ENCODE results near the gene PKIG. TPM values are rescaled to one million over a fixed set of nuclear protein-coding genes. Genes with fewer than 3 reads are reported as not detected.

Gene PKIG
- total RNA-seq (2021): 23.0 and 27.0 TPM in 2 replicates
- long read RNA-seq, transcript PKIG-206 (5 exons, 1,338 nt): minor isoform, 28 of 94 reads
- long read RNA-seq, transcript PKIG-207 (4 exons, 1,191 nt): major isoform, 56 of 94 reads
- long read RNA-seq, partial matches to known transcripts: 2 of 94 reads
- long read RNA-seq, other reads (novel, unspliced or antisense): 5 of 94 reads

DNA sequence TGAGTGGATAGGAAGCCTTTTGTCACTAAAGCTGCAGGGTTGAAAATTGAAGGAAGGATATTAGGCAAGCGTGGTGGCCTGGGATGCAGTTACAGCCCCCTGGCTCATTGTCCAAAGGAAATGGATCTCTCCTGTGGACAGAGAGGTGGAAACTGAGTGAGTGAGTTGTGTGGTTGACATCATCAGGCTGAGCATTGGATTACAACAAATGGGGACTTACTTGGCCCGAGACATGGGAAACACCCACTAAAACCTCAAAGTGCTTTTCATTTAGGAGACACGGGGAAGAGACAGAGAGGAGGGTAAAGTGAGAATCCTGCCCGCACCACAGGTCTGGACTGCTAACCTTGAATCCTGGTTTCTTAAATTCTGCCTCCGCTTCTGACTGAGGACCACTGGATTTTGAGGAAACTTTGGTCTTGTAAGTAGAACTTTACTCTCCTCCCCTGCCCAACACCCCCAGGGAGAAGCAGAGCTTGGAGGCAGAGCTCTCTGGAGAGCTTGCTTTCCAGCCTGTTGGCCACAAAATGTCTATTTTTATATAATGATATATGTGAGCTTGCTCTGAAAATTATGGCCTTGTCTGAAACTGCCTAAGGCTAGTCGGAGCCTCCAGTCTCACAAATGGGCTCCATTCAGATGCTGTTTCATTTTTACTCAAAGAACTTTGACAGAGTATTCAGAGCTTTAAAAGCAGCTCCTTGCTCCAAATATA lies at the start of gene PKIG:
PKIG (plus strand) TSS at position 269 of the 715 bp plus-strand sequence. CDS start 31,978 bp downstream, outside the sequence.
- Mint-ChIP-seq H3K9me3 (no peaks in the 10 kb centered on the region), H3K27ac (peak within 1 kb of the TSS in 1 of 3 experiments; percentile 28; a peak in 2 of 7 replicates), H3K36me3 (ENCODE audit: insufficient read depth in 1 of 3, low read depth in 3 of 3) (peaks cover 0 to 4% (median 2%) of the 10 kb centered on the region in 3 experiments; a peak in 2 of 7 replicates), H3K27me3 (ENCODE audit: low read depth) (no peaks in the 10 kb centered on the region), H3K4me3 (no peak within 1 kb of the TSS), H3K4me1 (peaks cover 37 to 39% of the 10 kb centered on the region in 2 experiments)
- H3K18ac ChIP-seq (ENCODE audit: insufficient read length, low read depth, low read length): no peak within 1 kb of the TSS
- H3K9ac ChIP-seq (ENCODE audit: extremely low read depth, insufficient read length, low read length): no peak within 1 kb of the TSS
- no peak within 1 kb of the TSS for H2AFZ ChIP-seq (ENCODE audit: low read length)
- no peak within 1 kb of the TSS for H2BK20ac ChIP-seq (ENCODE audit: low read depth, low read length, poor library complexity, severe bottlenecking)
- no peak within 1 kb of the TSS for H4K8ac ChIP-seq (replicated peaks; ENCODE audit: insufficient read length, low read depth, low read length)
- H3K79me2 ChIP-seq (ENCODE audit: insufficient read depth, low read length): no peaks in the 10 kb centered on the region
- H2AK5ac ChIP-seq (ENCODE audit: insufficient read length, low read length): no peak within 1 kb of the TSS
- no peak within 1 kb of the TSS for H3T11ph ChIP-seq (ENCODE audit: low read length)
- no peaks in the 10 kb centered on the region for H3K9me3 ChIP-seq (ENCODE audit: control insufficient read depth, low read depth, low read length)
- H3K27me3 ChIP-seq (ENCODE audit: insufficient read depth, low read length): no peaks in the 10 kb centered on the region
- no peak within 1 kb of the TSS for H4K5ac ChIP-seq (ENCODE audit: insufficient read length, low read depth, low read length)
- H2BK12ac ChIP-seq (ENCODE audit: insufficient read length, low read depth, low read length): no peak within 1 kb of the TSS
- H4K91ac ChIP-seq (ENCODE audit: insufficient read length, low read depth, low read length): no peak within 1 kb of the TSS
- no peak for DNase-seq
- H4K20me1 ChIP-seq (ENCODE audit: control insufficient read depth, insufficient read depth, insufficient read length): no peaks in the 10 kb centered on the region
- H3K4me1 ChIP-seq (ENCODE audit: insufficient read depth, low read length): peaks cover 15% of the 10 kb centered on the region; the same call in 1 of the 2 replicates
- TF ChIP-seq, protein P1, sequence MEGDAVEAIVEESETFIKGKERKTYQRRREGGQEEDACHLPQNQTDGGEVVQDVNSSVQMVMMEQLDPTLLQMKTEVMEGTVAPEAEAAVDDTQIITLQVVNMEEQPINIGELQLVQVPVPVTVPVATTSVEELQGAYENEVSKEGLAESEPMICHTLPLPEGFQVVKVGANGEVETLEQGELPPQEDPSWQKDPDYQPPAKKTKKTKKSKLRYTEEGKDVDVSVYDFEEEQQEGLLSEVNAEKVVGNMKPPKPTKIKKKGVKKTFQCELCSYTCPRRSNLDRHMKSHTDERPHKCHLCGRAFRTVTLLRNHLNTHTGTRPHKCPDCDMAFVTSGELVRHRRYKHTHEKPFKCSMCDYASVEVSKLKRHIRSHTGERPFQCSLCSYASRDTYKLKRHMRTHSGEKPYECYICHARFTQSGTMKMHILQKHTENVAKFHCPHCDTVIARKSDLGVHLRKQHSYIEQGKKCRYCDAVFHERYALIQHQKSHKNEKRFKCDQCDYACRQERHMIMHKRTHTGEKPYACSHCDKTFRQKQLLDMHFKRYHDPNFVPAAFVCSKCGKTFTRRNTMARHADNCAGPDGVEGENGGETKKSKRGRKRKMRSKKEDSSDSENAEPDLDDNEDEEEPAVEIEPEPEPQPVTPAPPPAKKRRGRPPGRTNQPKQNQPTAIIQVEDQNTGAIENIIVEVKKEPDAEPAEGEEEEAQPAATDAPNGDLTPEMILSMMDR (conservative IDR thresholded peaks at IDR 0.05): no peak
- H3K14ac ChIP-seq (ENCODE audit: insufficient read depth, low read length): no peak within 1 kb of the TSS
- H3K23me2 ChIP-seq (ENCODE audit: insufficient read length, low read depth, low read length, poor library complexity, severe bottlenecking): no peaks in the 10 kb centered on the region
- no peak within 1 kb of the TSS for H3K23ac ChIP-seq (ENCODE audit: insufficient read length, low read depth, low read length)
- no peak within 1 kb of the TSS for H3K27ac ChIP-seq (ENCODE audit: insufficient read length, low read depth, low read length)
- no peak within 1 kb of the TSS for H2BK15ac ChIP-seq (ENCODE audit: low read depth, low read length)
- H3K4me2 ChIP-seq (ENCODE audit: insufficient read depth, insufficient read length, low read length): no peak within 1 kb of the TSS
- WGBS (ENCODE audit: extremely low coverage, insufficient read length, low lambda C conversion rate): no CpG with 5 or more reads among the region's 6 CpGs
- H2BK120ac ChIP-seq (ENCODE audit: low read depth, low read length, poor library complexity, severe bottlenecking): no peak within 1 kb of the TSS
- no peak within 1 kb of the TSS for H2BK5ac ChIP-seq (ENCODE audit: insufficient read length, low read length)
- no peak within 1 kb of the TSS for H3K4ac ChIP-seq (ENCODE audit: low read depth, low read length)
- no peaks in the 10 kb centered on the region for H3K79me1 ChIP-seq (ENCODE audit: insufficient read depth, low read depth, low read length, poor library complexity, severe bottlenecking)
- no peak within 1 kb of the TSS for H3K56ac ChIP-seq (ENCODE audit: insufficient read length, low read depth, low read length)
